ENCODE measurements around the gene AGPAT4. TPM values are rescaled to one million over a fixed set of nuclear protein-coding genes. Genes with fewer than 3 reads are reported as not detected.

The AGPAT4 gene
- polyA plus RNA-seq, 1 of the 3 experiments (the other 2 are of a cell fraction), result 3.9 TPM

DNA sequence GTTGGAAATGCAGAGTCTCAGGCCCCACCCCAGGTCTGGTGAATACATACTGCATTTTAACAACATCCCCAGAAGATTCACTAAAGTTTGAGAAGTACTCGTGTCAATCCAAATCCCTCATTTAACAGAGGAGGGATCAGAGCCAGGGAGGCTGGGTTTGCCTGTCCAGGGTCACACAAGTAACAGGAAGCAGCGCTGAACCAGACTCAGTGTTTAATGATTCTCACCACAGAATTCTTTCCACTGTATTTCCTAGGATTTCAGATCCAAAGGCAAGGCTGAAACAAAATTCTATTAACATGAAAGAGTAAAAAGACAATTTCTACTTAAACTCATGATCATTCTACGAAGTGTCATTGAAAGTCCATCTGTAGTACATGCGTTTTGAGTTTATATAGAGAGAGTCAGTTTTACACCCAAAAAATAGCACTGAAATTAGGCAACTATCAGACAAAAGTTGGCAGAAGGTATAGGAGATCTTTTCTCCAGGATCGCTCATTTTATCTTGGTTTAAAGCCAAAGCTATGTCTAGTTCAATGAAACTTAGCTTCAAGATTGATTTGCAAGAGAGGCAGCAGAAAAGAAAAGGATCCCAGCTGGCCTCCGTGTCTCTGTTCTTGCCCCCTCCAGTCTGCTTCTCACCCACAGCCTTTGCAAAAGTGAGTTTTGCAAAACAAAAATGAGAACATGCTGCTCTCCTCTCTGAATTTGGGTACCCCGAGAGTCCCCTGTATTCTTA, 6.0 kb upstream of the AGPAT4 start:
- TF ChIP-seq, protein P1, sequence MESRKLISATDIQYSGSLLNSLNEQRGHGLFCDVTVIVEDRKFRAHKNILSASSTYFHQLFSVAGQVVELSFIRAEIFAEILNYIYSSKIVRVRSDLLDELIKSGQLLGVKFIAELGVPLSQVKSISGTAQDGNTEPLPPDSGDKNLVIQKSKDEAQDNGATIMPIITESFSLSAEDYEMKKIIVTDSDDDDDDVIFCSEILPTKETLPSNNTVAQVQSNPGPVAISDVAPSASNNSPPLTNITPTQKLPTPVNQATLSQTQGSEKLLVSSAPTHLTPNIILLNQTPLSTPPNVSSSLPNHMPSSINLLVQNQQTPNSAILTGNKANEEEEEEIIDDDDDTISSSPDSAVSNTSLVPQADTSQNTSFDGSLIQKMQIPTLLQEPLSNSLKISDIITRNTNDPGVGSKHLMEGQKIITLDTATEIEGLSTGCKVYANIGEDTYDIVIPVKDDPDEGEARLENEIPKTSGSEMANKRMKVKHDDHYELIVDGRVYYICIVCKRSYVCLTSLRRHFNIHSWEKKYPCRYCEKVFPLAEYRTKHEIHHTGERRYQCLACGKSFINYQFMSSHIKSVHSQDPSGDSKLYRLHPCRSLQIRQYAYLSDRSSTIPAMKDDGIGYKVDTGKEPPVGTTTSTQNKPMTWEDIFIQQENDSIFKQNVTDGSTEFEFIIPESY (IDR thresholded peaks at IDR 0.05; ENCODE audit: borderline replicate concordance, low read depth), result no peak
- no peak for TF ChIP-seq JUND (IDR thresholded peaks at IDR 0.05)
- TF ChIP-seq, protein P2, sequence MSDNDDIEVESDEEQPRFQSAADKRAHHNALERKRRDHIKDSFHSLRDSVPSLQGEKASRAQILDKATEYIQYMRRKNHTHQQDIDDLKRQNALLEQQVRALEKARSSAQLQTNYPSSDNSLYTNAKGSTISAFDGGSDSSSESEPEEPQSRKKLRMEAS (IDR thresholded peaks at IDR 0.05; ENCODE audit: low read depth), result no peak
- Histone ChIP-seq H2AFZ (ENCODE audit: low read depth) (no peak overlapping the region), H3K4me2 (no peak overlapping the region), H4K20me1 (ENCODE audit: insufficient read depth) (no peaks in the 10 kb centered on the region), H3K79me2 (ENCODE audit: insufficient read depth) (no peaks in the 10 kb centered on the region), H3K9ac (no peak overlapping the region), H3K4me3 (ENCODE audit: low read depth in 2 of 2, low read length in 1 of 2) (no peak overlapping the region), H3K9me2 (no peaks in the 10 kb centered on the region), H3K36me3 (replicated peaks in 1 of 2; ENCODE audit: control insufficient read depth in 1 of 2, insufficient read depth in 2 of 2, low read length in 1 of 2) (no peaks in the 10 kb centered on the region), H3K27ac (ENCODE audit: low read depth in 2 of 2, low read length in 1 of 2) (no peak overlapping the region), H3K4me1 (ENCODE audit: control insufficient read depth in 1 of 2, insufficient read depth in 2 of 2, low read depth in 1 of 2, low read length in 1 of 2) (no peaks in the 10 kb centered on the region), H3K9me3 (no peaks in the 10 kb centered on the region), H3K27me3 (ENCODE audit: insufficient read depth) (no peaks in the 10 kb centered on the region), H3F3A (replicated peaks; ENCODE audit: insufficient read depth) (no peaks in the 10 kb centered on the region)
- DNase-seq, result no peak
- ChIA-PET CTCF (no interaction called here), POLR2A (no interaction called here)
- 63% methylated on average over 7 of the region's 7 CpGs for WGBS (ENCODE audit: low lambda C conversion rate)

DNA sequence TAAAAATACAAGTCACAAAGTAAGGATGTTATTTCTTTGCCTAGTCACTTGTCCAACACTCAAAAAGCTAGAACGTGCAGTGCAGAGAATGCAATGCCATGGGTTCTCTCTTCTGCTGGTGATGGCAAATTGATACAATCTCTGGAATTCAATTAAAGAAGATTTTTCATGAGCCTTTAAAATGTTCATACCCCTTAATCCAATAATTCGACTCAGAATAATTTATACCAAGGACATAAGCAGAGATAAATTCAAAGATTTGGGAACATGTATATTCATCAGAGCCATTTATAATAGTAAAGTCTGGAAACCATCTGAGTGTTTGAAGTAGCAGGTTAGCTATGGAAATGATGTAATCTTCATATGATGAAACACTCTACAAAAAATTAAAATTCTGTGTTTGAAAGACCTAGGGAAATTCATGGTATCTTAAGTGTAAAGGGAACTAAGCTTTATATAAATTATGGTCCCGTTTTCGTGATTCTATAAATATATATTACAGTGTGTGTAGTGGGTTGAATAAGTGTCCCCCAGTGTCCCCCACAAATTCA, 2.8 kb upstream of the AGPAT4 start:
- CTCF ChIA-PET, result interaction anchor here (1.7 kb wide), 1 partner anchor 346 kb away, joined by 4 read pairs; no protein-coding TSS in a partner anchor
- Histone ChIP-seq H3K9me3 (no peaks in the 10 kb centered on the region), H3K4me2 (no peak overlapping the region), H3K4me1 (ENCODE audit: control insufficient read depth in 1 of 2, insufficient read depth in 2 of 2, low read depth in 1 of 2, low read length in 1 of 2) (peaks cover 0 to 5% of the 10 kb centered on the region in 2 experiments; a peak in 2 of 4 replicates), H3K27ac (ENCODE audit: low read depth in 2 of 2, low read length in 1 of 2) (no peak overlapping the region), H4K20me1 (ENCODE audit: insufficient read depth) (no peaks in the 10 kb centered on the region), H3K36me3 (replicated peaks in 1 of 2; ENCODE audit: control insufficient read depth in 1 of 2, insufficient read depth in 2 of 2, low read length in 1 of 2) (no peaks in the 10 kb centered on the region), H3K79me2 (ENCODE audit: insufficient read depth) (peaks cover 16% of the 10 kb centered on the region), H2AFZ (ENCODE audit: low read depth) (no peak overlapping the region), H3K4me3 (ENCODE audit: low read depth in 2 of 2, low read length in 1 of 2) (no peak overlapping the region), H3K9ac (no peak overlapping the region), H3K9me2 (no peaks in the 10 kb centered on the region), H3F3A (replicated peaks; ENCODE audit: insufficient read depth) (no peaks in the 10 kb centered on the region), H3K27me3 (ENCODE audit: insufficient read depth) (no peaks in the 10 kb centered on the region)
- TF ChIP-seq GABPA (IDR thresholded peaks at IDR 0.05; ENCODE audit: low read depth) (no peak), POLR2AphosphoS5 (IDR thresholded peaks at IDR 0.05; ENCODE audit: low read depth, low read length) (no peak), TCF12 (IDR thresholded peaks at IDR 0.05) (no peak), RCOR1 (IDR thresholded peaks at IDR 0.05; ENCODE audit: low read length) (no peak), EZH2phosphoT487 (IDR thresholded peaks at IDR 0.05; ENCODE audit: borderline replicate concordance, low read depth) (no peak), MEF2A (IDR thresholded peaks at IDR 0.05; ENCODE audit: borderline replicate concordance, low read depth) (no peak), CHD2 (IDR thresholded peaks at IDR 0.05; ENCODE audit: low read length, partially characterized antibody) (no peak), EP300 (IDR thresholded peaks at IDR 0.05; ENCODE audit: borderline replicate concordance in 1 of 2, low read depth in 1 of 2, low read length in 1 of 2) (no peak), NFIC (IDR thresholded peaks at IDR 0.05; ENCODE audit: borderline replicate concordance) (no peak), MXI1 (IDR thresholded peaks at IDR 0.05; ENCODE audit: low read depth, low read length) (no peak), NRF1 (IDR thresholded peaks at IDR 0.05; ENCODE audit: low read depth, low read length) (no peak), SIN3A (IDR thresholded peaks at IDR 0.05; ENCODE audit: borderline replicate concordance, low read depth, low read length) (no peak), FOXJ3 (CRISPR knock-in tag; IDR thresholded peaks at IDR 0.05) (no peak)
- TF ChIP-seq, protein P3, sequence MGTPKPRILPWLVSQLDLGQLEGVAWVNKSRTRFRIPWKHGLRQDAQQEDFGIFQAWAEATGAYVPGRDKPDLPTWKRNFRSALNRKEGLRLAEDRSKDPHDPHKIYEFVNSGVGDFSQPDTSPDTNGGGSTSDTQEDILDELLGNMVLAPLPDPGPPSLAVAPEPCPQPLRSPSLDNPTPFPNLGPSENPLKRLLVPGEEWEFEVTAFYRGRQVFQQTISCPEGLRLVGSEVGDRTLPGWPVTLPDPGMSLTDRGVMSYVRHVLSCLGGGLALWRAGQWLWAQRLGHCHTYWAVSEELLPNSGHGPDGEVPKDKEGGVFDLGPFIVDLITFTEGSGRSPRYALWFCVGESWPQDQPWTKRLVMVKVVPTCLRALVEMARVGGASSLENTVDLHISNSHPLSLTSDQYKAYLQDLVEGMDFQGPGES (IDR thresholded peaks at IDR 0.05; ENCODE audit: low read depth, low read length), result no peak
- TF ChIP-seq, protein P4, sequence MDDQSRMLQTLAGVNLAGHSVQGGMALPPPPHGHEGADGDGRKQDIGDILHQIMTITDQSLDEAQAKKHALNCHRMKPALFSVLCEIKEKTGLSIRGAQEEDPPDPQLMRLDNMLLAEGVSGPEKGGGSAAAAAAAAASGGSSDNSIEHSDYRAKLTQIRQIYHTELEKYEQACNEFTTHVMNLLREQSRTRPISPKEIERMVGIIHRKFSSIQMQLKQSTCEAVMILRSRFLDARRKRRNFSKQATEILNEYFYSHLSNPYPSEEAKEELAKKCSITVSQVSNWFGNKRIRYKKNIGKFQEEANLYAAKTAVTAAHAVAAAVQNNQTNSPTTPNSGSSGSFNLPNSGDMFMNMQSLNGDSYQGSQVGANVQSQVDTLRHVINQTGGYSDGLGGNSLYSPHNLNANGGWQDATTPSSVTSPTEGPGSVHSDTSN (IDR thresholded peaks at IDR 0.05), result no peak
- TF ChIP-seq, protein P1 (IDR thresholded peaks at IDR 0.05; ENCODE audit: borderline replicate concordance, low read depth), result no peak
- TF ChIP-seq, protein P5, sequence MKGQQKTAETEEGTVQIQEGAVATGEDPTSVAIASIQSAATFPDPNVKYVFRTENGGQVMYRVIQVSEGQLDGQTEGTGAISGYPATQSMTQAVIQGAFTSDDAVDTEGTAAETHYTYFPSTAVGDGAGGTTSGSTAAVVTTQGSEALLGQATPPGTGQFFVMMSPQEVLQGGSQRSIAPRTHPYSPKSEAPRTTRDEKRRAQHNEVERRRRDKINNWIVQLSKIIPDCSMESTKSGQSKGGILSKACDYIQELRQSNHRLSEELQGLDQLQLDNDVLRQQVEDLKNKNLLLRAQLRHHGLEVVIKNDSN (IDR thresholded peaks at IDR 0.05; ENCODE audit: borderline replicate concordance, low read depth), result no peak
- 52% methylated on average over 4 of the region's 4 CpGs for WGBS (ENCODE audit: low lambda C conversion rate)
- POLR2A ChIA-PET, result no interaction called here
- no peak for DNase-seq
